COR-L47 (cell line): ENCODE results near the gene ADPRH.

Experiments
- DNase-seq: peaks from one replicate; lab custom pipeline; 2025; lab: John Stamatoyannopoulos, UW

Gene ADPRH

GRCh38 chr3:119596398-119596797, 17.1 kb downstream of the ADPRH start:
- DNase-seq, result no peak

- DNase-seq, result no peak
These were observed 18.4 kb downstream of the ADPRH start, which contains the start of gene PLA1A for GRCh38 chr3:119597548-119598288. Gene PLA1A, plus strand, starts transcription at chr3:119597885. Its CDS starts 29 bp downstream, at chr3:119597914.

GRCh38 chr3:119598410-119599098, 19.3 kb downstream of the ADPRH start:
- no peak for DNase-seq

DNA sequence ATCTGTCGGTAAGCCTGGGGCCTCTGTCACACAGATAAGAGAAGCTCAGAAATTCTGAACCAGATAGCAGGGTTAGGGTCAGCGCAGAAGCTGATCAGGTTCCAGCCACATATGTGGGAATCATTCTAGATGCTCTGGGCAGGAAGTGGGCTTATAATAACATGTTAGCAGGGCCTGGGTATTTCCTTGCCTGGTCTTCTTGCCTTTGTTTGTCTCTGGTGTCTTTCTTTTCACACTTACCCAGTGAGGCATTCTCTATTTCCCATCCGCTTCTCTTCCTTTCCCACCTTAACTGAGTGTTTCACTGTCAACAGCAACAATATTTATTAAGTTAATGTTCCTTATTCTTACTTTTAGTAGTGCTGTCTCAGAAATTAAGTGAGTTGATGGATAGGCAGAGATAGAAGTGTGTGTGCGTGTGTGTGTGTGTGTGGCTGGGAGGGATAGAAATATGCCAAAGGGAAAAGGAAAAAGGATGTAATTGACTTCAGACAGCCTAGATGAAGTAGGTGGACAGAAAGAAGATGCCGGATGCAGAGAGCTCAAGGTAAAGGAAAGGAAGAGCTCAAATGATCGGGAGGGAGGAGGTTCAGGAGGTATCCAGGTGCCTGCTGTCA, 20.4 kb downstream of the ADPRH start:
- DNase-seq, result no peak

DNA sequence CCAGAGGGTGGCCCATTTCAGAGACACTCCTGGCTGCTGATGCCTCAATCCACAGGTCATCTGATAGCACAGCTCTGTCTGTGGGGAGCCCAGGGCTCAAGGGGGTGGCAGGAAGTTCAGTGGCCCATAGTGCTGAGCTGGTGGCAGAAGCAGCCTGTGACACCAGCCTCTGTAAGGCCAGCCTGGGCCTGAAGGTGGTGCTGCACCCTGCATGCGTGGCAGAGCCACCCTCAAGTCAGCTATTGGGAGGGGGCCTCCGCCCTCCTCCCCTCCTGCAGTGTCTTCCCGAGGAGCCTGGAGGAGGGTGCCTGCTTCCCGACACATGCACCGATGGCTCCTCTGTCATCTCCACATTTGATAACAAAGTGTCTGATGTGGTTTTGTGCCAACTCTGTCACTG, 21.4 kb downstream of the ADPRH start:
- no peak for DNase-seq

GRCh38 chr3:119601154-119601553, 21.9 kb downstream of the ADPRH start:
- no peak for DNase-seq

DNA sequence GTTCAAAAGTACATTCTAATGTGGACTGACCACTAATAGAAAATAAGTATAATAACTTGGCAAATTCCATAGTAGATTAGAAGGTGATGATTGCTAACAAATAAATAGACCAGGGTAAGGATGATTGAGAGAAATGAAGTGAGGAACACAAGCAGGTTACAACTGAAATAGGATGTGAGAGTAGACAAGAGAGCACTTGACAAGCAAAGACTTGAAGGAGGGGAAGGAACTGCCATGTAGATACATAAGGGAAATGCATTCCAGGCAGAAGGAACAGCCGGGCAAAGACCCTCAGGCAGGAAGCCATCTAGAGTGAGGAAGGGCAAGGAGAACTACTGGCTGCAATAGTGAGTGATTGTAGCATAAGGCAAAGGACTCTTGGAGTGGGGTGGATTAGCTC, 23.4 kb downstream of the ADPRH start:
- no peak for DNase-seq

- no peak for DNase-seq
These were observed 25.6 kb downstream of the ADPRH start for GRCh38 chr3:119604878-119605277.

DNA sequence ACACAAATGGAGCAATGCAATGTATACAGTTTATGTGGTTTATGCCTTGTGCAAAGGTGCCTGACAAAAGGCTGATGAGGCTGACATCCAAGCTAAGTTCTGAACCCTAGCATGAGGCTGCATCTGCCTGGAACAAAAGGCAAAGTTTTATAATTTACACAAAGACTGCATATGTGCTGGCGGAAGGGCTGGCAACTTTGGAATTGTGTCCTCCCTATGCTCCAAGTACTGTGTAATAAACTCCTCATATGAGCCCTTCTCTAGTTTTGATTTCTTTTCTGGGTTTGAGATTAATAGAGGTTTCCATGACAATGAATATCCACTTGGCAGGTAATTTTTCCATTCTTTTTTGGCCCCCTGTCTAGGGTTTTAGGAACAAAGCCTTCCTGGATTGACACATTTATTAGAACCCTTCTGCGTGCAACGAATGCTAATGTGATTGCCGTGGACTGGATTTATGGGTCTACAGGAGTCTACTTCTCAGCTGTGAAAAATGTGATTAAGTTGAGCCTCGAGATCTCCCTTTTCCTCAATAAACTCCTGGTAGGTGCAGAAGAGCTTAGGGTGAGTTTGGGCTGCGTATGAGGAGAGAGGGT, 29.2 kb downstream of the ADPRH start:
- DNase-seq, result no peak

DNA sequence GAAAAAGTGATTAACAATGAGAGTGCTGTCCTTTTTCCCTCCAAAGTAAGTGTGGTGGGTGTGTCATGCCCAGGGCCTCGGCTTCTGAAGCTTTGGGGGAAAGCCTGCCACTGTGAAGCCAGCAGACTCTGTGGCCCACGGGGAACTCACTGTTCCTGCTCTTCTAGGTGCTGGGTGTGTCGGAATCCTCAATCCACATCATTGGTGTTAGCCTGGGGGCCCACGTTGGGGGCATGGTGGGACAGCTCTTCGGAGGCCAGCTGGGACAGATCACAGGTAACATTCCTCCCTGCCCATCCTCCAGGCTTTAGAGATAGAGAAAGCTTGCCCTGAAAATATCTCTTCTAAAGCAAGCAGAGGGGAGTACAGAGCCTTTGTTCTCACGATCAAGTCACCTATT, 30.0 kb downstream of the ADPRH start:
- no peak for DNase-seq

DNA sequence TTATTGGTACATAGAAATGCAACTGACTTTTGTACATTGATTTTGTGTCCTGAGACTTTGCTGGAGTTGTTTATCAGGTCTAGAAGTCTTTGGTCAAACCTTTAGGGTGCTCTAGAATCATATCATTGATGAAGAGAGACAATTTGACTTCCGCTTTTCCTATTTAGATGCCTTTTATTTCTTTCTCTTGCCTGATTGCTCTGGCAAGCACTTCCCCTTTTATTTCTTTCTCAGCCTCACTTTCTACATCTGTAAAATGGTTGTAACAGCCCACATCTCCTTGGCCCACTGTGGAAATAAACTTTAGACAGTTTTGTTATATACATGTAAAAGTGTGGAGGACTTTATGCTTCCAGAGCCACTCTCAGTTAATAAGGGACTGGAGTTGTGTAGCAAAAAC, 32.4 kb downstream of the ADPRH start:
- no peak for DNase-seq

DNA sequence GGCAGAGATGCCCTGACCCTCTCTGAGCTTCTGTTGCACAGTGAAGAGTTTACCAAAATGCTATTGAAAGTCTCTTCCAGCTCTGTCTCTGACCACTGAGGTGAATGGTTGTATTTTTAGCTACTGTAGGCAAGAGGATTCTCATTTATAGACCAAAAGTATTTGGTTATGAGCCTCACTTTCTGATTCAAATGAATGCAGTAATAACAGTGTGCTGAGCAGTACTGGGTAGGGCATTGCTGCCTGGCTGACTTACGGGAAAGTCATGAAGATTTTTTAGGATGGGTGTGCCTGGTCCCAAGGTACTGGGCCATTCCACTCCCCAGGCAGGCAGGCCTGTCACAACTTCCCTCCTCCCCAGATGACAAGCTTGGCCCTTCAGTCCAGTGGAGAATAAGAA, 33.9 kb downstream of the ADPRH start:
- no peak for DNase-seq

GRCh38 chr3:119613872-119614271, 34.6 kb downstream of the ADPRH start:
- no peak for DNase-seq

DNA sequence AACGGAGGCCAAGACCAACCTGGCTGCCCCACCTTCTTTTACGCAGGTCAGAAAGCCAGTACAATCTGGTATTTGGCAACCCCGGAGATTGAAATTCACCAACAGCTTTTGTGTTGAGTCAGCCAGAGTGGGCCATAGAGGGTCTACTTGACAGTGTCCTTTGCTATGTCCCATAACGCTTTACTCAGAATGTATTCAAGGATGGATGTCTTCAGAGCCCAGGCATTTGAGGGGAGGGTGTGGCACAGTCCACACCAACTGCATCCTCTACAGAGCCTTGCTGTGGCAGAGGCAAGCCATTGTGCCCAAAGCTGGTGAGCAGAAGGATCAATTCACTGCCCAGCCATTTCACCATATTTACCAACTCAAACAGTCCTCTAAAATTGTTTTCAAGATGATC, 36.8 kb downstream of the ADPRH start:
- DNase-seq, result no peak

DNA sequence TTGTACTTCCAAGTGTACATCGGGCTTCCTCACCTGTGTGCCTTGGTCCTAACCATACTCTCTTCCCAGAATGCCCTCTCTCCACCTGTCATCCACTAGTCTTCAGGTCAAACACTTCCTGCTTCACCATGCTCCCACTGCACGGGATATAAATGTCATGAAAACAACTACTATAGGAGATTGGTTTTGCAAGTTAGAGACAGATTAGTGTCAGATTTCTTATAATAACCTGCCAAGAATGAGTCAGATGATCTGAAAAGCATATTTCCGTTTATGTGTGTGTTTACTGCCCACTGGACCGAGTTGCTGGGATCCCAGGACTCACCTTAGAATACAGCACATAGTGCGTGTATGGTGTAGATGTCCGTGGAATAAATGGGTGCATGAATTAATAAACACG, 39.8 kb downstream of the ADPRH start:
- no peak for DNase-seq

- no peak for DNase-seq
These were observed 41.6 kb downstream of the ADPRH start for GRCh38 chr3:119620899-119621298.

GRCh38 chr3:119624002-119624720, 44.9 kb downstream of the ADPRH start:
- DNase-seq, result no peak

GRCh38 chr3:119625451-119626153, 46.3 kb downstream of the ADPRH start:
- DNase-seq, result no peak

GRCh38 chr3:119626196-119626595, 46.9 kb downstream of the ADPRH start:
- no peak for DNase-seq

DNA sequence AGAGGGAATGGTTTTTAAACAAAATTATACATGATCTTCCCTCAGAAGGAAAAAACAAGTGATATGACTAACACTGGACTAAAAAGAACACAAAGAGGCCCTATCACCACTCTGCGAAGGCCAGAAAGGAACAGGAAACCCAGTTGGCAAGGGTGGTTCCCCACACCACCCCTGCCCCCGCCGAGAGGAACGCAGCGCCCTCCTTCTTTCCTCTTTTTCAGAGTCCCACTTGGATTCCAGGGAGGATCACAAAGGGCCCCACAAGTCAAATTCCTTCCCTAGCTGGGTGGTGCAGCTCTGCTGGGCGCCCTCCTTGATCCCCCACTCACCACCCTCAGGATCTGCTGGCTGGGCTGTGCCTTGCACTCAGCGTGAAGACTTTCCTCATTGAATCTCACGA, 48.2 kb downstream of the ADPRH start:
- no peak for DNase-seq

DNA sequence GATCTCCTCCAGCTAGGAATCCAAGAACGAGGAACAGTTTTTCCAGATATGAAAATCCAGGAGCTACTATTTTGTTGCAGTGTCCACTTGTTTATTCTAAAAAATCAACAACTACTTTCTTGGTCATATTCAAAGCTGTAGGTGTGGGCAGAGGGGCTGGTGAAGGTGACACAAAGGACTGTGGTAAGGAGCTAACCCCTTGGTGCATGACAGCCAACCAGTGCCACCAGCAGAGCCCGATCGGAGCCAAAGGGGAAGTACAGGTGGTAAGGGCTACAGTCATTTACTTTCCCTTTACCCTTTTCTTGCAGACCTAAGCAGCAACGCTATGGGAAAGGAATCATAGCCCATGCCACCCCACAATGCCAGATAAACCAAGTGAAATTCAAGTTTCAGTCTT, 49.1 kb downstream of the ADPRH start:
- DNase-seq, result no peak
